H9 (cell line): ENCODE data around the gene RADIL. TPM values are rescaled to one million over a fixed set of nuclear protein-coding genes. Genes with fewer than 3 reads are reported as not detected.
"Not testable (repeated sequence)": the region's sequence is repeated elsewhere in the genome, so short reads cannot be mapped to it uniquely, and the experiment has no call there.

Experiments
- DNase-seq: peaks from one replicate; pipeline ENCODE4 v3.0.0-alpha.2; 2017
- H2AFZ ChIP-seq: one replicate; pipeline ENCODE4 v1.6.1; 2013; ENCODE audit warnings: mild to moderate bottlenecking, low read length, control low read depth, moderate library complexity
- H2AK5ac ChIP-seq: 2 replicates; pipeline ENCODE4 v1.6.1; 2013; ENCODE audit warnings: low read length, control low read depth, mixed read lengths; ENCODE audit not compliant: insufficient read length
- H2BK120ac ChIP-seq: one replicate; pipeline ENCODE4 v1.6.1; 2013; ENCODE audit warnings: low read depth, mild to moderate bottlenecking, low read length, control low read depth, inconsistent platforms; ENCODE audit not compliant: poor library complexity, severe bottlenecking
- H2BK12ac ChIP-seq: 2 replicates; pipeline ENCODE4 v1.6.1; 2013; ENCODE audit warnings: low read length, control low read depth, mixed read lengths, low read depth; ENCODE audit not compliant: insufficient read length
- H2BK15ac ChIP-seq: 2 replicates; pipeline ENCODE4 v1.6.1; 2013; ENCODE audit warnings: low read depth, low read length, control low read depth
- H2BK20ac ChIP-seq: one replicate; pipeline ENCODE4 v1.6.1; 2013; ENCODE audit warnings: low read depth, mild to moderate bottlenecking, low read length, control low read depth, inconsistent platforms; ENCODE audit not compliant: poor library complexity, severe bottlenecking
- H2BK5ac ChIP-seq: 2 replicates; pipeline ENCODE4 v1.6.1; 2013; ENCODE audit warnings: low read length, control low read depth, mixed read lengths; ENCODE audit not compliant: insufficient read length
- H3K14ac ChIP-seq: 2 replicates; pipeline ENCODE4 v1.6.1; 2013; ENCODE audit warnings: low read length, control low read depth; ENCODE audit not compliant: insufficient read depth
- H3K18ac ChIP-seq: 2 replicates; pipeline ENCODE4 v1.6.1; 2013; ENCODE audit warnings: low read depth, mild to moderate bottlenecking, mixed read lengths, low read length, control low read depth; ENCODE audit not compliant: insufficient read length
- H3K23ac ChIP-seq: 2 replicates; pipeline ENCODE4 v1.6.1; 2013; ENCODE audit warnings: low read length, control low read depth, mixed read lengths, low read depth; ENCODE audit not compliant: insufficient read length
- H3K23me2 ChIP-seq: 2 replicates; pipeline ENCODE4 v1.6.1; 2013; ENCODE audit warnings: low read depth, mild to moderate bottlenecking, mixed read lengths, low read length, control low read depth; ENCODE audit not compliant: insufficient read length, poor library complexity, severe bottlenecking
- H3K27ac ChIP-seq: 2 replicates; pipeline ENCODE4 v1.5.1; 2013; ENCODE audit warnings: low read length, control low read depth, mixed read lengths, low read depth; ENCODE audit not compliant: insufficient read length
- H3K27me3 ChIP-seq: 2 replicates; pipeline ENCODE4 v1.6.1; 2013; ENCODE audit warnings: low read length, control low read depth, inconsistent platforms; ENCODE audit not compliant: insufficient read depth
- H3K4ac ChIP-seq: 2 replicates; pipeline ENCODE4 v1.6.1; 2013; ENCODE audit warnings: low read depth, mild to moderate bottlenecking, control low read depth, inconsistent platforms, low read length, moderate library complexity
- H3K4me1 ChIP-seq: 2 replicates; pipeline ENCODE4 v1.6.1; 2013; ENCODE audit warnings: low read length, control low read depth, inconsistent platforms; ENCODE audit not compliant: insufficient read depth
- H3K4me2 ChIP-seq: 2 replicates; pipeline ENCODE4 v1.6.1; 2013; ENCODE audit warnings: low read length, control low read depth, mixed read lengths; ENCODE audit not compliant: insufficient read length, insufficient read depth
- H3K56ac ChIP-seq: 2 replicates; pipeline ENCODE4 v1.6.1; 2013; ENCODE audit warnings: low read depth, mild to moderate bottlenecking, mixed read lengths, low read length, control low read depth; ENCODE audit not compliant: insufficient read length
- H3K79me1 ChIP-seq: 2 replicates; pipeline ENCODE4 v1.6.1; 2013; ENCODE audit warnings: low read depth, mild to moderate bottlenecking, moderate library complexity, low read length, control low read depth, inconsistent platforms; ENCODE audit not compliant: insufficient read depth, poor library complexity, severe bottlenecking
- H3K79me2 ChIP-seq: 2 replicates; pipeline ENCODE4 v1.6.1; 2013; ENCODE audit warnings: low read length, control low read depth, inconsistent platforms; ENCODE audit not compliant: insufficient read depth
- H3K9ac ChIP-seq: 2 replicates; pipeline ENCODE4 v1.6.1; 2013; ENCODE audit warnings: low read length, control low read depth, mixed read lengths; ENCODE audit not compliant: insufficient read length; ENCODE audit errors: extremely low read depth
- H3K9me3 ChIP-seq: one replicate; pipeline ENCODE4 v1.6.1; 2013; ENCODE audit warnings: low read depth, low read length, inconsistent platforms; ENCODE audit not compliant: control insufficient read depth
- H3T11ph ChIP-seq: one replicate; pipeline ENCODE4 v1.6.1; 2013; ENCODE audit warnings: mild to moderate bottlenecking, low read length, control low read depth, inconsistent platforms
- H4K20me1 ChIP-seq: one replicate; pipeline ENCODE4 v1.6.1; 2013; ENCODE audit not compliant: control insufficient read depth, insufficient read length, insufficient read depth
- H4K5ac ChIP-seq: 2 replicates; pipeline ENCODE4 v1.6.1; 2013; ENCODE audit warnings: low read depth, mild to moderate bottlenecking, mixed read lengths, low read length, control low read depth; ENCODE audit not compliant: insufficient read length
- H4K8ac ChIP-seq: replicated peaks from 2 replicates; pipeline ENCODE4 v1.6.1; 2013; ENCODE audit warnings: low read length, control low read depth, mixed read lengths, low read depth; ENCODE audit not compliant: insufficient read length
- H4K91ac ChIP-seq: 2 replicates; pipeline ENCODE4 v1.6.1; 2013; ENCODE audit warnings: low read depth, mild to moderate bottlenecking, moderate library complexity, mixed read lengths, low read length, control low read depth; ENCODE audit not compliant: insufficient read length
- H3K27ac Mint-ChIP-seq, 3 experiments: 2 replicates in 2 of 3; 3 replicates in 1 of 3; pipeline ENCODE4 v1.8.0; 2020 to 2021; ENCODE audit warnings: mixed read lengths in 3 of 3, mild to moderate bottlenecking in 1 of 3, moderate library complexity in 1 of 3
- H3K27me3 Mint-ChIP-seq: 2 replicates; pipeline ENCODE4 v1.8.0; 2021; ENCODE audit warnings: low read depth, mild to moderate bottlenecking, moderate library complexity, mixed read lengths
- H3K36me3 Mint-ChIP-seq, 3 experiments: 2 replicates in 2 of 3; 3 replicates in 1 of 3; pipeline ENCODE4 v1.8.0; 2020 to 2021; ENCODE audit warnings: low read depth in 3 of 3, mixed read lengths in 3 of 3; ENCODE audit not compliant: insufficient read depth in 1 of 3
- H3K4me1 Mint-ChIP-seq, 2 experiments: 2 replicates each; pipeline ENCODE4 v1.8.0; 2020; ENCODE audit warnings: mixed read lengths in 2 of 2
- H3K4me3 Mint-ChIP-seq, 2 experiments: 2 replicates in 1 of 2; 3 replicates in 1 of 2; pipeline ENCODE4 v1.8.0; 2020 to 2021; ENCODE audit warnings: mild to moderate bottlenecking in 2 of 2, mixed read lengths in 2 of 2, moderate library complexity in 1 of 2
- H3K9me3 Mint-ChIP-seq, 2 experiments: 2 replicates in 1 of 2; 3 replicates in 1 of 2; pipeline ENCODE4 v1.8.0; 2020; ENCODE audit warnings: mild to moderate bottlenecking in 2 of 2, mixed read lengths in 2 of 2, moderate library complexity in 1 of 2
- WGBS: extraction: QIAGEN DNeasy Blood & Tissue Kit; methylation state at CpG from one replicate; pipeline ENCODE4 v1.1.7; 2013; ENCODE audit warnings: missing lambda C conversion rate, low lambda C conversion rate, mixed read lengths; ENCODE audit not compliant: insufficient read length; ENCODE audit errors: extremely low coverage; 5-methylcytosine and 5-hydroxymethylcytosine counted together
- total RNA-seq: library from RNA; stranded (reverse); gene quantifications from 2 replicates; pipeline ENCODE4 v1.2.1, GENCODE V29; 2021

RADIL gene
- total RNA-seq, 1 experiment from 2014 or later: 4.7 TPM

GRCh38 chr7:4793385-4793993 lies 90.0 kb downstream of the RADIL start:
- no CpG with 5 or more reads among the region's 30 CpGs for WGBS
- not testable (repeated sequence) for H4K8ac ChIP-seq, H4K91ac ChIP-seq, H3K79me1 ChIP-seq, H4K5ac ChIP-seq, H2BK12ac ChIP-seq, H2AK5ac ChIP-seq, H3K79me2 ChIP-seq, H2BK5ac ChIP-seq, H3K9ac ChIP-seq, H3T11ph ChIP-seq, H2AFZ ChIP-seq, H3K9me3 Mint-ChIP-seq, H3K14ac ChIP-seq, DNase-seq, H3K18ac ChIP-seq, H3K23ac ChIP-seq, H3K27me3 Mint-ChIP-seq, H3K4ac ChIP-seq, H3K4me1 ChIP-seq, H2BK15ac ChIP-seq, H3K27ac ChIP-seq, H3K23me2 ChIP-seq, H3K56ac ChIP-seq, H2BK120ac ChIP-seq, H3K4me3 Mint-ChIP-seq, H2BK20ac ChIP-seq, H4K20me1 ChIP-seq, H3K27me3 ChIP-seq, H3K27ac Mint-ChIP-seq, H3K9me3 ChIP-seq, H3K4me2 ChIP-seq, H3K4me1 Mint-ChIP-seq
- peaks cover 4 to 17% (median 11%) of the 10 kb centered on the region in 3 experiments; a peak in 6 of 7 replicates for H3K36me3 Mint-ChIP-seq
